SK-N-SH treated with all-trans-retinoic acid at 6 μM for 48 hours (cell line): ENCODE measurements around the gene PCDHB13.
"Not testable (repeated sequence)": the region's sequence is repeated elsewhere in the genome, so short reads cannot be mapped to it uniquely, and the experiment has no call there.

ENCODE experiments used
- GLIS3 ChIP-seq: fragments of 250-450 bp; sonication (Bioruptor Pico); IDR thresholded peaks from 2 replicates; pipeline ENCODE4 v1.5.0; 2020; ENCODE audit warnings: mild to moderate bottlenecking, moderate library complexity
- PATZ1 ChIP-seq: fragments of 250-450 bp; sonication (Bioruptor Pico); IDR thresholded peaks from 2 replicates; pipeline ENCODE4 v1.8.0; 2020; ENCODE audit warnings: mild to moderate bottlenecking, moderate library complexity, borderline replicate concordance
- RARB ChIP-seq: fragments of 250-450 bp; sonication (Bioruptor Pico); IDR thresholded peaks from 2 replicates; pipeline ENCODE4 v1.8.0; 2021; ENCODE audit warnings: mild to moderate bottlenecking, moderate library complexity
- TOX ChIP-seq: fragments of 250-450 bp; sonication (Bioruptor Pico); IDR thresholded peaks from 2 replicates; pipeline ENCODE4 v1.8.0; 2021; ENCODE audit warnings: mild to moderate bottlenecking, moderate library complexity, borderline replicate concordance
- ZFP3 ChIP-seq: fragments of 250-450 bp; sonication (Bioruptor Pico); IDR thresholded peaks from 2 replicates; pipeline ENCODE4 v1.5.0; 2020; ENCODE audit warnings: mild to moderate bottlenecking, moderate library complexity
- ZNF70 ChIP-seq: fragments of 450-650 bp; formaldehyde crosslinking; IDR thresholded peaks from 2 replicates; pipeline ENCODE4 v1.5.0; 2020; ENCODE audit warnings: mild to moderate bottlenecking, moderate library complexity

GRCh38 chr5:141210281-141210680, 3.4 kb upstream of the PCDHB13 start:
- TF ChIP-seq TOX (CRISPR knock-in tag); PATZ1 (CRISPR knock-in tag); ZFP3 (CRISPR knock-in tag); ZNF70 (CRISPR knock-in tag); GLIS3; RARB (CRISPR knock-in tag): not testable (repeated sequence)
